Mesothelial cell of epicardium (in vitro differentiated cells): ENCODE results near the gene MAML2. TPM values are rescaled to one million over a fixed set of nuclear protein-coding genes. Genes with fewer than 3 reads are reported as not detected.
"Not testable (repeated sequence)": the region's sequence is repeated elsewhere in the genome, so short reads cannot be mapped to it uniquely, and the experiment has no call there.

Source experiments
- DNase-seq, 2 experiments: peaks; one replicate each; pipeline ENCODE4 v3.0.0; 2021; ENCODE audit warnings: low spot score in 2 of 2; ENCODE audit not compliant: unreplicated experiment in 2 of 2
- H3K27ac Mint-ChIP-seq: 2 replicates; pipeline ENCODE4 v1.8.0; 2021; ENCODE audit warnings: mixed read lengths
- H3K27me3 Mint-ChIP-seq: 2 replicates; pipeline ENCODE4 v1.8.0; 2021; ENCODE audit warnings: low read depth, mixed read lengths
- H3K36me3 Mint-ChIP-seq: 2 replicates; pipeline ENCODE4 v1.8.0; 2021; ENCODE audit warnings: mixed read lengths
- H3K4me1 Mint-ChIP-seq: 2 replicates; pipeline ENCODE4 v1.8.0; 2021; ENCODE audit warnings: mixed read lengths
- H3K4me3 Mint-ChIP-seq: 2 replicates; pipeline ENCODE4 v1.8.0; 2021; ENCODE audit warnings: mild to moderate bottlenecking, moderate library complexity, mixed read lengths
- H3K9me3 Mint-ChIP-seq: 2 replicates; pipeline ENCODE4 v1.8.0; 2021; ENCODE audit warnings: mixed read lengths
- total RNA-seq: library from RNA; stranded (reverse); gene quantifications from 3 replicates; pipeline ENCODE4 v1.2.1, GENCODE V29; 2021
- TF ChIP-seq, protein P1 (sequence below): fragments of 200-600 bp; sonication (generic); IDR thresholded peaks from one replicate; pipeline ENCODE4 v1.5.0; 2021; ENCODE audit warnings: antibody characterized with exemption; ENCODE audit not compliant: unreplicated experiment

The MAML2 gene
- total RNA-seq, 1 donor from 2014 or later, result 38.3 TPM

DNA sequence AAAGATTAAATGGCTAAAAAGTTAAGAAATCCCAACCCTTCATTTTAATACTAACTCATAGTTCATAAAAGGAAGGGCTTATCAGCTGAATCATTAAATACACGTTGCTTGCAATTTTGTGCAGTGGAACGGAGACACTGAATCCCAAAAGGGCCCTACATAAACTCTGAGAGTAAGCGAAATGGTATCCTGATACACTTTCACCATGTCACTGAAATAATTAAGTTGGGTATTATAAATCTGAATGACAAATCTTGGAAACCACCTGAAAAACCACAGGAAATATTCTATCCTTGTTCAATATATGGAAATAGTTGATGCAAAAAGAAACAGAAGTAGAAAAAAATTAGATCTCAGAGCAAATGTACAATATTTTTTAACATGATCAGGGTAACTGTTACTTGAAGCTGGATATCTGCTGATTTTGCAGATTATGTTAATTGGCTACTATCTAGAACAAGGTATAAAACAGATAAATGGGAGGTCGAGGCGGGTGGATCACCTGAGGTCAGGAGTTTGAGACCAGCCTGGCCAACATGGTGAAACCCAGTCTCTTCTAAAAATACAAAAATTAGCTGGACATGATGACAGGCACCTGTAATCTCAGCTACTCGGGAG is 55.1 kb downstream of the MAML2 start:
- TF ChIP-seq, protein P1, sequence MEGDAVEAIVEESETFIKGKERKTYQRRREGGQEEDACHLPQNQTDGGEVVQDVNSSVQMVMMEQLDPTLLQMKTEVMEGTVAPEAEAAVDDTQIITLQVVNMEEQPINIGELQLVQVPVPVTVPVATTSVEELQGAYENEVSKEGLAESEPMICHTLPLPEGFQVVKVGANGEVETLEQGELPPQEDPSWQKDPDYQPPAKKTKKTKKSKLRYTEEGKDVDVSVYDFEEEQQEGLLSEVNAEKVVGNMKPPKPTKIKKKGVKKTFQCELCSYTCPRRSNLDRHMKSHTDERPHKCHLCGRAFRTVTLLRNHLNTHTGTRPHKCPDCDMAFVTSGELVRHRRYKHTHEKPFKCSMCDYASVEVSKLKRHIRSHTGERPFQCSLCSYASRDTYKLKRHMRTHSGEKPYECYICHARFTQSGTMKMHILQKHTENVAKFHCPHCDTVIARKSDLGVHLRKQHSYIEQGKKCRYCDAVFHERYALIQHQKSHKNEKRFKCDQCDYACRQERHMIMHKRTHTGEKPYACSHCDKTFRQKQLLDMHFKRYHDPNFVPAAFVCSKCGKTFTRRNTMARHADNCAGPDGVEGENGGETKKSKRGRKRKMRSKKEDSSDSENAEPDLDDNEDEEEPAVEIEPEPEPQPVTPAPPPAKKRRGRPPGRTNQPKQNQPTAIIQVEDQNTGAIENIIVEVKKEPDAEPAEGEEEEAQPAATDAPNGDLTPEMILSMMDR, result no peak
- H3K36me3 Mint-ChIP-seq, result peaks cover 6% of the 10 kb centered on the region
- H3K4me1 Mint-ChIP-seq, result peaks cover 42% of the 10 kb centered on the region
- H3K27me3 Mint-ChIP-seq, result no peaks in the 10 kb centered on the region
- no peak overlapping the region for H3K4me3 Mint-ChIP-seq
- no peak for DNase-seq
- peaks cover 5% of the 10 kb centered on the region for H3K9me3 Mint-ChIP-seq
- H3K27ac Mint-ChIP-seq, result peak overlapping the region; percentile 85

DNA sequence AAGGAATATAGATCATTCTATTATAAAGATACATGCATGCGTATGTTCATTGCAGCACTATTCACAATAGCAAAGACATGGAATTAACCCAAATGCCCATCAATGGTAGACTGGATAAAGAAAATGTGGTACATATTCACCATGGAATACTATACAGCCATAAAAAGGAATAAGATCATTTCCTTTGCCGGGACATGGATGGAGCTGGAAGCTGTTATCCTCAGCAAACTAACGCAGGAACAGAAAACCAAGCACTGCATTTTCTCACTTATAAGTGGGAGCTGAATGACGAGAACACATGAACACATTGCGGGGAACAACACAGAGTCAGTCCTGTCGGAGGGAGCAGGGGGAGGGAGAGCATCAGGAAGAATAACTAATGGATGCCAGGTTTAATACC is 57.0 kb downstream of the MAML2 start:
- not testable (repeated sequence) for H3K36me3 Mint-ChIP-seq, H3K27me3 Mint-ChIP-seq, H3K4me3 Mint-ChIP-seq, DNase-seq, H3K9me3 Mint-ChIP-seq
- Mint-ChIP-seq H3K27ac (peak overlapping the region; percentile 49), H3K4me1 (peaks cover 48% of the 10 kb centered on the region)

DNA sequence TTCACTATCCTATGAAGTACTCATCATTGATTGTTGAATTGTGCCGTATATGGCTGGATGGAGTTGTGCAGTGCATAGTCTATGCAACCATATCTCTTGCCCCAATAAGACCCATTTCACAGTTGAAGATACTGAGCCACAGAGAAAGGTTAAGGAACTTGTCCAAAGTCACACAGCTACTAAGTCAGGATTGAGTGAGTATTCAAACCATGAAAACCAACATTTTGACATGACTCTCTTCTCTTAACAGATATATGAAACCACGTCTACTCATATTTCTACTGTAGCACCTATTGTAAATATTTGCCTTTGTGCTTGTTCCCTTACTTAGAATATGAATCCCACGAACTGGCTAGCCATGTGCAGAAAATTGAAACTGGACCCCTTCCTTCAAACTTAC is 58.1 kb downstream of the MAML2 start:
- TF ChIP-seq, protein P1, result no peak
- peaks cover 8% of the 10 kb centered on the region for H3K36me3 Mint-ChIP-seq
- H3K27me3 Mint-ChIP-seq, result no peaks in the 10 kb centered on the region
- H3K4me1 Mint-ChIP-seq, result peaks cover 51% of the 10 kb centered on the region
- no peak overlapping the region for H3K27ac Mint-ChIP-seq
- peaks cover 5% of the 10 kb centered on the region for H3K9me3 Mint-ChIP-seq
- H3K4me3 Mint-ChIP-seq, result no peak overlapping the region
- no peak for DNase-seq

DNA sequence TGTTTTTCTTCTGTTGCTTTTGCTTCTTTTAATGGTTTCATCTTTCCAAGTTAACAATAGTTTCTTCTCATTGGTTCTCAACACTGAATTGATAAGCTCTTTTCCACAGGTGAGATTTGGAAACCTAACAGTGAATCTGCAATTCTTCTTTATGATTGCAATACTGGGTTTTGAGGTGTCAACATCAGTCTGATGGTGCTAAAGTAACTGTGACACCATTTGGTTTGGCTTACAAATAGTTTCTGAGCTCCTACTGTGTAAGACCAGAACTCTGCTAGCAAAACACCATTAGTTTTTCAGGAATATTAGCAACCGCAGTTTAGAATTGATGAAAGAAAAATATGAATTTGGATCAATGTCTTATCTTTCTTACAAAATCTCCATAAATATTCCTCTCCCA is 58.6 kb downstream of the MAML2 start:
- TF ChIP-seq, protein P1, result no peak
- H3K36me3 Mint-ChIP-seq, result peaks cover 8% of the 10 kb centered on the region
- H3K4me1 Mint-ChIP-seq, result peaks cover 54% of the 10 kb centered on the region
- no peak overlapping the region for H3K4me3 Mint-ChIP-seq
- peaks cover 5% of the 10 kb centered on the region for H3K9me3 Mint-ChIP-seq
- H3K27me3 Mint-ChIP-seq, result no peaks in the 10 kb centered on the region
- DNase-seq, result no peak
- H3K27ac Mint-ChIP-seq, result no peak overlapping the region

DNA sequence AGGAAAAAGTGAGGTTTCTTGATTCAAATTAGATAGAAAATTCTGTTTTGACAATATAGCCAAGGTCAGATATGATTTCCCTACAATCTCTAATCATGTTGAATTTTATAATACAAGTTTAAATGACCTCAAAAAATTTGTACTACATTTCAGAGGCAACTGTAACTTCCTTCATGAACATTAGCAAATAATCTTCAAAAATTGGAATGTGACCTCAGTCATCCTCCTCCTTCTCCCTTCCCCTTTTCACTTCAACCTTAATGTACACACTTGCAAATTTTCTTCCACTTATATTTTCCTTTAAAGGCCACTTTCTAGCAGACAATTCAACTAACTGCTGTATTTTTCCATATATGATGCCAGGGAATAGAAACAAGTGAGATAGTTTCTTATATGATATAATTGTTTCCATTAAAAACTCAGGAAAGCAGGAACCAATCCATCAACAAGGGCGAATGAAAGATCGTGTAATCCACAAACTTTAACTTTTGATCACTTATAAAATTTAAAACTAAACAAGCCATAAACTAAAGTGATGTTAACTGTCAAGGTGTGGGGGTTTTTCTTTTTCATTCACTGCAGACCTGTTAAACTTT is 60.3 kb downstream of the MAML2 start:
- TF ChIP-seq, protein P1, result no peak
- peaks cover 5% of the 10 kb centered on the region for H3K9me3 Mint-ChIP-seq
- H3K4me1 Mint-ChIP-seq, result peaks cover 61% of the 10 kb centered on the region
- H3K27ac Mint-ChIP-seq, result peak overlapping the region; percentile 81
- H3K27me3 Mint-ChIP-seq, result no peaks in the 10 kb centered on the region
- peaks cover 8% of the 10 kb centered on the region for H3K36me3 Mint-ChIP-seq
- DNase-seq, result no peak
- H3K4me3 Mint-ChIP-seq, result no peak overlapping the region

DNA sequence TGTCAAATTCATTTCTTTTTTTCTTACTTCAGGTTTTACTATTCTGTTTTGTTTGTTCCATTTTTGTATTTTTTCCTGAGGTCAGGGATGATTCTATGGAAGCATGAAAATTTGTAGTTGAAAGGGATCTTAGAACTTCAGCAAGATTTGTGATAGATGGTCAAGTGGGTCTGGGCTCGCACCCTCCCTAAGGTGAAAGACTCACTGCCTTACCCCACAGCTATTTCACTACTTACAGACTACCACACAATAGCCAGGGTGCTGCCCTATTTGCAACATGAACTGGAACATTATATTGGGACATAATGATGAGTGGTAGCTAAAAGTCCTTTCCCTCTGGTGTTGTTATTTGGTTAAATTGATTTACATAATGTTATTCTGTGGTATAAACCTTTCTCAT is 62.6 kb downstream of the MAML2 start:
- TF ChIP-seq, protein P1, result no peak
- Mint-ChIP-seq H3K27ac (peak overlapping the region; percentile 81), H3K36me3 (peaks cover 6% of the 10 kb centered on the region), H3K9me3 (peaks cover 2% of the 10 kb centered on the region), H3K4me1 (peaks cover 68% of the 10 kb centered on the region), H3K4me3 (no peak overlapping the region), H3K27me3 (no peaks in the 10 kb centered on the region)
- no peak for DNase-seq
